ENCODE measurements around the gene MGRN1.

DNA sequence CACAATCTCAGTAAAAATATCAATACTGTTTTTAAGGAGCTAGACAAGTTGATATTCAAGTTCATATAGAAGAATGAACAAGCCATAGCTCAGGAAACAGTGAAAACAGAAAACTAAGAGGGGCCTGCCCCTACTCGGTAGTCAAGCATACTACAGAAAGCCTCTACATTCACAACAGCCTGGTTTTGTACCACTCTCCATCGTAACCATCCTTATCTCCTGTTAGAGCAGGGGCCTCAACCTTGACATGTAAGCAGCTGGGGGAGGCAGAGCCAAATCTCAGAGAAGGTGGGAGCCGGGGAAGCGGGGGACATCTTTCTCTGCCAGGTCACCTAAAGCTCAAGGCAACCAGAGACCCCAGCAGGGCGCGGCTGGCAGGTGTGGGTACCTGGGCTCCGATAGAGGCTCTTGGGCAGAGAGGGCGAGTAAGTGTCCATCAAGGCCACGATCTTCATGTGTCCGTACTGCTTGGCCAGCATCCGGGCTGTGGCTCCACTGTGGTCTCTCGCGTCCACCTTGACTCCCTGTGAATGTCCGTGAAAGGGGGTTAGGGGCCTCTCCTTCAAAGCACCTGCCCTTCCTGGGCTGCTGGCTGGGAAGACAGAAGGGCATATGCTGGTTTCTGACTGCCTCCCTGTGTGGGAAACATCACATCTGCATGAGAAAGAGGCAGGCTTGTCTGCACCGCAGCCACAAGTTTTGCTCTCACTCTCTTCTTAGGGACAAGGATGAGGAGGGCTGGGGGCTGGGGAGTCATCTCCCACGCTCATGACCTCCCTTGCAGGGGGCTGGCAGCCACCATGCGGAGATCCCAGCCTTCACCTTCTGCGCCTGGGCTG, 89.3 kb downstream of the MGRN1 start:
- TF ChIP-seq CTCF (IDR thresholded peaks at IDR 0.05) (no peak), POLR2A (IDR thresholded peaks at IDR 0.05) (no peak), POLR2AphosphoS5 (IDR thresholded peaks at IDR 0.05; ENCODE audit: insufficient read depth in 1 of 2, low read depth in 1 of 2) (no peak)
